K562 (cell line): ENCODE data around the gene ALPP. TPM values are rescaled to one million over a fixed set of nuclear protein-coding genes. Genes with fewer than 3 reads are reported as not detected.
"Not testable (repeated sequence)": the region's sequence is repeated elsewhere in the genome, so short reads cannot be mapped to it uniquely, and the experiment has no call there.

ENCODE experiments used
- ATAC-seq: fragments of 200-7000 bp; cut with Tn5 transposase; 3 replicates; pipeline ENCODE4 v1.9.1; 2020; ENCODE audit warnings: moderate library complexity
- BruUV-seq: library from RNA; stranded (reverse); fragments of 400-500 nt; replicated peaks from 2 replicates; lab custom pipeline; 2021; lab: Mats Ljungman, UMichigan
- CTCF ChIA-PET: fragments of 300-600 bp; formaldehyde crosslinking; extraction: SDS; loops from one replicate; lab custom pipeline; 2021; ENCODE audit warnings: low intra/inter-chr PET ratio; lab: Yijun Ruan, JAX
- POLR2A ChIA-PET: fragments of 300-600, 350-650 bp; sonication (Branson Sonifier 250); formaldehyde crosslinking; extraction: SDS; loops from one replicate; lab custom pipeline; 2021; ENCODE audit warnings: antibody characterized with exemption, inconsistent platforms; lab: Yijun Ruan, JAX
- DNase-seq, 4 experiments: peaks; one replicate each; pipeline versions ENCODE4 v3.0.0 to v3.0.0-alpha.2; 2011 to 2018; ENCODE audit warnings: low spot score in 3 of 4, mixed read lengths in 3 of 4; ENCODE audit errors: extremely low read depth in 1 of 4
- FAIRE-seq: peaks from 2 replicates; lab custom pipeline; 2011; peaks lifted over from hg19 to GRCh38; lab: Jason Lieb, UNC
- H2AFZ ChIP-seq: 2 replicates; pipeline ENCODE4 v1.6.0; 2011; ENCODE audit warnings: low read depth, low read length, control low read depth, inconsistent platforms
- H3K27ac ChIP-seq: fragments of 200-600 bp; 3 replicates; pipeline ENCODE4 v1.8.0; 2011; ENCODE audit warnings: low read depth, mild to moderate bottlenecking, control low read depth, inconsistent platforms, low read length, moderate library complexity, mixed read lengths; ENCODE audit errors: extremely low read depth
- H3K27me3 ChIP-seq, 2 experiments: fragments of 300-600 bp in 1 of 2; 2 replicates in 1 of 2; 3 replicates in 1 of 2; pipeline versions ENCODE4 v1.6.0 to v1.8.0; 2011; ENCODE audit warnings: inconsistent platforms in 2 of 2, low read length in 2 of 2, mild to moderate bottlenecking in 1 of 2, mixed read lengths in 1 of 2, moderate library complexity in 1 of 2; ENCODE audit not compliant: control insufficient read depth in 2 of 2, insufficient read depth in 2 of 2
- H3K36me3 ChIP-seq: fragments of 300-600 bp; 3 replicates; pipeline ENCODE4 v1.8.0; 2011; ENCODE audit warnings: mild to moderate bottlenecking, low read length, inconsistent platforms; ENCODE audit not compliant: control insufficient read depth, insufficient read depth
- H3K4me1 ChIP-seq, 2 experiments: fragments of 200-600 bp in 1 of 2; replicated peaks in 1 of 2; 2 replicates in 1 of 2; 3 replicates in 1 of 2; pipeline versions ENCODE4 v1.5.1 to v1.8.0; 2011; ENCODE audit warnings: inconsistent platforms in 2 of 2, low read length in 2 of 2, mild to moderate bottlenecking in 1 of 2, mixed read lengths in 1 of 2, moderate library complexity in 1 of 2; ENCODE audit not compliant: control insufficient read depth in 2 of 2, insufficient read depth in 2 of 2
- H3K4me2 ChIP-seq: 2 replicates; pipeline ENCODE4 v1.6.1; 2011; ENCODE audit warnings: low read length, control low read depth, inconsistent platforms, mixed read lengths; ENCODE audit not compliant: insufficient read depth
- H3K4me3 ChIP-seq: fragments of 200-600 bp; sonication (generic), shearing (Covaris generic); 2 replicates; pipeline ENCODE4 v1.5.1; 2016; ENCODE audit warnings: control low read depth, inconsistent platforms
- H3K79me2 ChIP-seq: fragments of 200-600 bp; 3 replicates; pipeline ENCODE4 v1.8.0; 2011; ENCODE audit warnings: low read length, inconsistent platforms; ENCODE audit not compliant: control insufficient read depth, insufficient read depth
- H3K9ac ChIP-seq, 2 experiments: 2 replicates each; pipeline versions ENCODE4 v1.6.0 to v1.6.1; 2011; ENCODE audit warnings: low read depth in 2 of 2, low read length in 2 of 2, control low read depth in 1 of 2, inconsistent platforms in 1 of 2, mild to moderate bottlenecking in 1 of 2, mixed read lengths in 1 of 2; ENCODE audit not compliant: insufficient read depth in 1 of 2
- H3K9me1 ChIP-seq: one replicate; pipeline ENCODE4 v1.6.0; 2011; ENCODE audit warnings: inconsistent platforms, mild to moderate bottlenecking, low read length, moderate library complexity; ENCODE audit not compliant: control insufficient read depth, insufficient read depth
- H3K9me3 ChIP-seq: replicated peaks from 2 replicates; pipeline ENCODE4 v1.5.1; 2011; ENCODE audit warnings: low read depth, low read length, inconsistent platforms; ENCODE audit not compliant: control insufficient read depth, insufficient read depth
- H4K20me1 ChIP-seq: replicated peaks from 2 replicates; pipeline ENCODE4 v1.6.1; 2011; ENCODE audit warnings: low read length, inconsistent platforms, mixed read lengths; ENCODE audit not compliant: control insufficient read depth, insufficient read depth
- CTCF ChIP-seq, 3 experiments: IDR thresholded peaks in 2 of 3; conservative IDR thresholded peaks in 1 of 3; 2 replicates each; pipeline ENCODE4 v1.5.1; 2011 to 2012; ENCODE audit warnings: low read length in 3 of 3, mild to moderate bottlenecking in 3 of 3, control low read depth in 2 of 3, improper control_type of control experiment in 1 of 3, inconsistent platforms in 1 of 3, low read depth in 1 of 3, mixed read lengths in 1 of 3, moderate library complexity in 1 of 3; ENCODE audit not compliant: insufficient read depth in 2 of 3
- WGBS: fragments of 100-300 bp; shearing (Covaris generic); methylation state at CpG from one replicate; pipeline ENCODE4 v1.1.6; 2016; ENCODE audit warnings: low coverage, mixed read lengths; ENCODE audit not compliant: insufficient coverage; ENCODE audit errors: missing lambda C conversion rate; 5-methylcytosine and 5-hydroxymethylcytosine counted together
- in situ Hi-C: fragments of 300-500 bp; cut with MboI; formaldehyde crosslinking; loops from 4 replicates; pipeline ENCODE4 v1.15.0; 2018; ENCODE audit warnings: inconsistent platforms, mixed read lengths
- intact Hi-C: fragments of 100-400 bp; cut with micrococcal nuclease; formaldehyde crosslinking; loops from 2 replicates; pipeline ENCODE4 v1.14.2; 2022
- polyA plus RNA-seq, 8 experiments: library from polyadenylated mRNA; depleted of rRNA in 4 of 8; stranded (reverse) in 5 of 8; unstranded in 3 of 8; fragments of >200 nt; fragmentation: Nextera tagmentation in 2 of 8; fragmentation: Illumina TruSeq in 1 of 8; extraction: Ambion mirVana in 2 of 8; extraction: Trizol in 1 of 8; gene quantifications; 2 replicates each; pipeline versions ENCODE4 v1.2.1 to v1.2.3, GENCODE V29; 2011 to 2014; ENCODE audit warnings: inconsistent platforms in 1 of 8, missing spikeins in 1 of 8
- total RNA-seq, 7 experiments: library from RNA; depleted of rRNA in 6 of 7; stranded (reverse); fragments of >200 nt in 6 of 7; fragmentation: Illumina TruSeq in 2 of 7; extraction: Trizol in 2 of 7; gene quantifications; 2 replicates each; pipeline versions ENCODE4 v1.2.1 to v1.2.3, GENCODE V29; 2011 to 2021; ENCODE audit warnings: low replicate concordance in 1 of 7

ALPP gene
- total and polyA plus RNA-seq, 9 of the 15 experiments (the other 6 are each of a cell fraction or from before 2014, with no cell fraction given), result 0.03 TPM; not detected in 8

- H3K9me3 ChIP-seq, H3K27me3 ChIP-seq, FAIRE-seq, DNase-seq, intact Hi-C loops, BruUV-seq, H2AFZ ChIP-seq, H3K27ac ChIP-seq, POLR2A ChIA-PET, H3K36me3 ChIP-seq, CTCF ChIA-PET, H4K20me1 ChIP-seq, H3K79me2 ChIP-seq, in situ Hi-C loops, H3K9ac ChIP-seq, ATAC-seq, H3K4me2 ChIP-seq, H3K4me3 ChIP-seq, H3K4me1 ChIP-seq, H3K9me1 ChIP-seq: not testable (repeated sequence)
- WGBS, result no CpG with 5 or more reads among the region's 6 CpGs
Measured at GRCh38 chr2:232334885-232335205, 43.7 kb upstream of the ALPP start.

GRCh38 chr2:232335206-232335858 is 43.2 kb upstream of the ALPP start:
- peak; percentile 27 to 50 (median 37); a peak in 4 of 6 replicates for TF ChIP-seq CTCF (IDR thresholded peaks at IDR 0.05 in 2 of 3, conservative IDR thresholded peaks at IDR 0.05 in 1 of 3; ENCODE audit: insufficient read depth in 2 of 3, low read depth in 1 of 3, low read length in 3 of 3)
- POLR2A ChIA-PET, BruUV-seq, H3K4me3 ChIP-seq, intact Hi-C loops, H3K27ac ChIP-seq, H3K9me3 ChIP-seq, H3K9me1 ChIP-seq, H2AFZ ChIP-seq, H3K79me2 ChIP-seq, H3K4me1 ChIP-seq, in situ Hi-C loops, H3K36me3 ChIP-seq, H4K20me1 ChIP-seq, H3K4me2 ChIP-seq, DNase-seq, H3K9ac ChIP-seq, H3K27me3 ChIP-seq: not testable (repeated sequence)
- FAIRE-seq (peak; percentile 23), ATAC-seq (peak; percentile 85)
- WGBS, result 23% methylated on average over 6 of the region's 15 CpGs
- CTCF ChIA-PET, result interaction anchor here (0.6 kb wide), 1 partner anchor 103 kb away, joined by 3 read pairs; no protein-coding TSS in a partner anchor
